ENCODE measurements around the gene GRIN3A.
A peak's percentile ranks its signal among the peaks of the same experiment; 100 is the strongest.

Gene GRIN3A

DNA sequence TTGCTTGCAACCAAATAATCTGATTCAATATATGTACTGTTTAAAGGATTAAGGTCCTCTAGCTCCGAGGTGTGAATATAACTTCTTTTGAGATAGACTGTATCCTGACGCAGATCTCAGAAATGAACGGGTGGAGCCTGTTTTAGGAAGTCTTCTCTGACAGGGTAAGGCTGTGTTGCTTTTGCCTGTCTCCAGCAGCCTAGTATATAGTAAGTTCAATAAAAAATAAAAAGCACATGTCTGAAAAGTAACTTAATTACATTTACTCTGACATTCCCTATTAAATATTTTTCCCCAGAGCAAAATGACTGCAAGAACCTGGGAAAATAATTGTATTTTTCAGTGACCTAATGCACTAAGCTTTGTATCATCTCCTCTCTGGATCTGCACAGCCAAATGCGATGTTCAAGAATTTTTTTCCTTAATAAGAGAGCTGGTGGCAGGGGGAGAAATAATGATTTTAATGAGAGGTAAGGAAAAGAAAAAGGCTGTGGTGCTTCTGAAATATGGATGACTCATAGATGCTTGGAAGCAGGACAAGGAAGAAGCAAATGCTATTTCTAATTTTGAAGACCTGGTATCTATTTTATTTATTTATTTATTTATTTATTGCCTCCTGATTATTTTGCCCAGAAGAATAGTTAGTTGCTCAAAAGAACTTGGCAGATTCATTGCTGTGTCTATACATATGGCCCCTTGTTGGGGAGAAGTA is 151.0 kb downstream of the GRIN3A start:
- Histone ChIP-seq H3K4me3 (ENCODE audit: low read depth, low read length) (no peak overlapping the region), H3K36me3 (replicated peaks) (no peaks in the 10 kb centered on the region), H3K27me3 (replicated peaks) (no peaks in the 10 kb centered on the region), H3K27ac (no peak overlapping the region)
- TF ChIP-seq, protein P1, sequence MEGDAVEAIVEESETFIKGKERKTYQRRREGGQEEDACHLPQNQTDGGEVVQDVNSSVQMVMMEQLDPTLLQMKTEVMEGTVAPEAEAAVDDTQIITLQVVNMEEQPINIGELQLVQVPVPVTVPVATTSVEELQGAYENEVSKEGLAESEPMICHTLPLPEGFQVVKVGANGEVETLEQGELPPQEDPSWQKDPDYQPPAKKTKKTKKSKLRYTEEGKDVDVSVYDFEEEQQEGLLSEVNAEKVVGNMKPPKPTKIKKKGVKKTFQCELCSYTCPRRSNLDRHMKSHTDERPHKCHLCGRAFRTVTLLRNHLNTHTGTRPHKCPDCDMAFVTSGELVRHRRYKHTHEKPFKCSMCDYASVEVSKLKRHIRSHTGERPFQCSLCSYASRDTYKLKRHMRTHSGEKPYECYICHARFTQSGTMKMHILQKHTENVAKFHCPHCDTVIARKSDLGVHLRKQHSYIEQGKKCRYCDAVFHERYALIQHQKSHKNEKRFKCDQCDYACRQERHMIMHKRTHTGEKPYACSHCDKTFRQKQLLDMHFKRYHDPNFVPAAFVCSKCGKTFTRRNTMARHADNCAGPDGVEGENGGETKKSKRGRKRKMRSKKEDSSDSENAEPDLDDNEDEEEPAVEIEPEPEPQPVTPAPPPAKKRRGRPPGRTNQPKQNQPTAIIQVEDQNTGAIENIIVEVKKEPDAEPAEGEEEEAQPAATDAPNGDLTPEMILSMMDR (IDR thresholded peaks at IDR 0.05; ENCODE audit: low read depth, low read length, missing control alignments) = no peak
- in situ Hi-C loops (cut with HindIII; ENCODE audit: low pct_ligation_motif_present, low sequenced_read_pairs) = no loop called here
- DNase-seq = no peak

DNA sequence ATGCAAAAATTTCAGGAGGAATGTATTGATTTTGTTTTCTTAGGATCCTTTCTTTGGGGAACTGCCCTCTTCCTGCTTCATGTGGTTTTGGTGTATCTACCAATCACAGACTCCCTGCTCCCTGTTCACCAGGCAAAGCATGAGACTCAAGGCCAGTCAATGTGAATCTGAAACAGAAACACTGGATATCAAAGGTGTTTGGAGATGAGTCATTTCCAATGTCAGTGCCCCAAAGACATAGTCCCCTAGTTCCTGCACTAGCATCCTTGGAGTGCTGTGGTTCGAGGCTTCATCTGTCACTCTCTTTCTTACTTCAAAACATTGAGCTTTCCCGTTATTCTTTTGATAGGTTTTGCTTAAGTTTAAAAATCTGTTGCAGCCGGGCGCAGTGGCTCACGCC is 151.8 kb downstream of the GRIN3A start:
- no peak for DNase-seq
- no peak overlapping the region for H3K27ac ChIP-seq
- in situ Hi-C loops (cut with HindIII; ENCODE audit: low pct_ligation_motif_present, low sequenced_read_pairs) = no loop called here
- TF ChIP-seq, protein P1 (IDR thresholded peaks at IDR 0.05; ENCODE audit: low read depth, low read length, missing control alignments) = no peak
- no peaks in the 10 kb centered on the region for H3K36me3 ChIP-seq (replicated peaks)
- no peak overlapping the region for H3K4me3 ChIP-seq (ENCODE audit: low read depth, low read length)
- no peaks in the 10 kb centered on the region for H3K27me3 ChIP-seq (replicated peaks)

DNA sequence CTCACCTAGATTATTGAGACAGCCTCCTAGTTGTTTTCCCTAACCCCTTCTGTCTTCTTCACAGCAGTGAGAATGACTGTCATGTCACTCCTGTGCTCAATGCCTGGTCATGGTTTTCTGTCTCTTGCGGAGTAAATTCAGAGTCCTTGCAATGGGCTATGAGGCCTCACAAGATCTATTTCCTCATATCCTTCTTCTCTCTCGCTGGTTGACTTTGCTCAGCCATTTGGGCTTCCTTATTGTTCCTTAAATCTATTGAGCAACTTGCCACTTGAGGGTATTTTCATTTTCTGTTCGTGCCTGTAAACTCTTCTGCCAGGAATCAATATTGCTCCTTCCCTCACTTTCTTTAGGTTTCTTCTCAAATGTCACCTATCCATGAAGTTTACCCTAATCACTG is 152.7 kb downstream of the GRIN3A start:
- in situ Hi-C loops (cut with HindIII; ENCODE audit: low pct_ligation_motif_present, low sequenced_read_pairs) = no loop called here
- DNase-seq = no peak
- Histone ChIP-seq H3K27me3 (replicated peaks) (no peaks in the 10 kb centered on the region), H3K27ac (no peak overlapping the region), H3K36me3 (replicated peaks) (no peaks in the 10 kb centered on the region), H3K4me3 (ENCODE audit: low read depth, low read length) (no peak overlapping the region)
- TF ChIP-seq, protein P1 (IDR thresholded peaks at IDR 0.05; ENCODE audit: low read depth, low read length, missing control alignments) = no peak

DNA sequence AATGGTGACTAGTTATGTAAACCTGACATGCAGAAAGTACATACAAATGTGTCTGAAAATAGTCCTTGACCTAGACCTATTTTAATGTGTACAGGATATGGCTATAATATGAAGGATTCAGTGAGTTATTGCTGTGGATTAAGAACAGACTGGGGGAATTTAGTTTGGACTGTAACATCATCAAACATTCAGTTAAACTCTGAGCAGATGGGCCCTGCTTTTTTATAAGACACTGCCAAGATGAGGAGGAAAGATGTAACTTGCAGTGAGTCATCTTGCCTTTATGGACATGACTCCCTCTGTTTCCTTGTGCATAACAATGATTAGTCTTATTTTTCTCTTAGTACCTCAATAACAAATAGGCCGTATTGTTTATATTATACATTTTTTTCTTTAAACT is 155.9 kb downstream of the GRIN3A start:
- DNase-seq = peak; percentile 36
- TF ChIP-seq, protein P1 (IDR thresholded peaks at IDR 0.05; ENCODE audit: low read depth, low read length, missing control alignments) = no peak
- Histone ChIP-seq H3K36me3 (replicated peaks) (no peaks in the 10 kb centered on the region), H3K4me3 (ENCODE audit: low read depth, low read length) (no peak overlapping the region), H3K27me3 (replicated peaks) (no peaks in the 10 kb centered on the region), H3K27ac (no peak overlapping the region)
- in situ Hi-C loops (cut with HindIII; ENCODE audit: low pct_ligation_motif_present, low sequenced_read_pairs) = no loop called here

DNA sequence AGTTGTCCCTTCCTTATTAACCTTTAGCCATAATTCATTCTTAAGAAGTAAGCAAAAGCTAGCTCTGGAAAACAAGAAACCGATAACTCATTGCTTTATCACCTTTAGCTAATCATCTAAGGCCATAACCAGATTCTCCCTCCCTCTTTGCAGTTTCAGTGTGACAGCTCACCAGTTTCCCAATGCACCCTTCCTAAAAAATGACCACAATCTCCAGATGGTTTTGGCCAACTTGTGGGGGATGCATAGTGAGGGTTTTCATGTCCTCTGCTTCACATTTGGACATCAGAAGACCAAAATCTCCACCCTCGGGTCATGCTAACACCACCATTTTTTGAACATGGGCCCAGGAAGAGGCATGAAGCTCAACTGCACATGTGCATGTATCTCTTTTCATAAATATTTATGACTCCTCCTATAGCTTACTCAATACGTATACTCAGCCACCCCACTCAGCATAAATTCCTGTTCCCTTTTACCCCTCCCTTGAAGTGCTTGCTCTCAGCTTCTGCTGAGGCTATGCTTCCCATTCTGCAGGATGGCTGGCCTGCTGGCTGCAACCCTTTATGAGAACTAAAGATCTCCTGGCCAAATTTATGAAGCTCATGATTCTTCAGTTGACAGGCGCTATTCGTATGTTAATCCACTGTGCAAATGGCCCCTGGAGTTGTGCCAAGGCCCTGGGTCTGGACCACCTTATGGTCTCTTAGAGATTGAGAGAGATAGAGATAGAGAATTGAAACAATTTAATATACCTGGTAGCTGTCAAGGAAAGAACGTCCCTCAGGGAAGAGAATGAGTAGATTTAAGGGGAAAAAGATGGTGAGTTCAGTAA is 158.5 kb downstream of the GRIN3A start:
- in situ Hi-C loops (cut with HindIII; ENCODE audit: low pct_ligation_motif_present, low sequenced_read_pairs) = no loop called here

More for the DNA sequence above, 158.5 kb downstream of the GRIN3A start:
- no peak overlapping the region for H3K4me3 ChIP-seq (ENCODE audit: low read depth, low read length)
- TF ChIP-seq, protein P1 (IDR thresholded peaks at IDR 0.05; ENCODE audit: low read depth, low read length, missing control alignments) = no peak
- H3K27ac ChIP-seq = no peak overlapping the region
- DNase-seq = no peak
- H3K36me3 ChIP-seq (replicated peaks) = no peaks in the 10 kb centered on the region
- H3K27me3 ChIP-seq (replicated peaks) = no peaks in the 10 kb centered on the region

Measured in brain microvascular endothelial cell (primary cell).